Fibroblast of the conjunctiva (primary cell): ENCODE data around the gene TAS2R41.
"Not testable (repeated sequence)": the region's sequence is repeated elsewhere in the genome, so short reads cannot be mapped to it uniquely, and the experiment has no call there.

Source experiments
- DNase-seq: peaks from one replicate; pipeline ENCODE4 v3.0.0-alpha.2; 2010; ENCODE audit warnings: low read depth

Gene TAS2R41

GRCh38 chr7:143456992-143457793 lies 20.5 kb upstream of the TAS2R41 start:
- DNase-seq: no peak

DNA sequence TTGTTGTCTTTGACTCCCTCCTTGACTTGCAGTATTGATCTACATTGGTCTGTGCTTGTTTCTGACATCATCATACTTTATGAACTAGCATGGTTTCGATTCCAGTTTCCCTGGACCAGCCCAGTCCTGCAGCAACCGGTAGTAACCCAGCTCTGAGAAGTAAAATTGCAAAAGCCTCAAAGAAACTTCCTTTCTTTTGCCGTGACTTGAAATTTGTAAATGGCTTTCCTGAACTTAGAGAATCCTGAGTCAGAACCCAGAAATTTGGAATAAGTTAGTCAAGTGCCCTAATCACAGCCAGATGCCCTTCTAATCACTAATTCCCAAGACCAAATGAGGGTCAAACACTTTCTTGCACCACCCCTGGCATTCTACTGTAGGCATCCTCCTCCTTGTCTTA lies 19.4 kb upstream of the TAS2R41 start:
- DNase-seq: peak; percentile 13

GRCh38 chr7:143458681-143459080 lies 19.0 kb upstream of the TAS2R41 start:
- DNase-seq: no peak

- no peak for DNase-seq
Measured at GRCh38 chr7:143459359-143459758, 18.3 kb upstream of the TAS2R41 start.

GRCh38 chr7:143460271-143460979 lies 17.2 kb upstream of the TAS2R41 start:
- DNase-seq: no peak

- no peak for DNase-seq
Measured at GRCh38 chr7:143462045-143462444, 15.6 kb upstream of the TAS2R41 start.

- no peak for DNase-seq
Measured at GRCh38 chr7:143463556-143463955, 14.1 kb upstream of the TAS2R41 start.

GRCh38 chr7:143463957-143464356 lies 13.7 kb upstream of the TAS2R41 start:
- no peak for DNase-seq

DNA sequence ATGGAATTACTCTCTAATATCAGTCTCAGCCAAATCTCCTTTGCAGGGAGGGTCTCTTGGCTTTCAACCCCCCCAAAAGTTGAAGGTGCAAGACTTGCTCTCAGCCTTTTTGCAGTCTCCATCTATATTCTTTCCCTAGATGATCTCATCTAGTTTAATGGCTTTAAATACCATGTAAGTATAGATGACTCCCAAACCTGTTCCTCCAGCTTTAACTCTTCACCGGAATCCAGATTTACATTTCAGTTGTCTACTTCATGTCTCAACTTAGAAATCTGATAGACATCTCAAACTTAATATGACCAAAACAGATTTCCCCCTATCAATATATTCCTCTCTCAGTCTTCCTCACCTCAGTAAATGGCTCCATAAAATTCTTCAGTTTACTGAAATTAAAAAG lies 9.9 kb upstream of the TAS2R41 start:
- no peak for DNase-seq

DNA sequence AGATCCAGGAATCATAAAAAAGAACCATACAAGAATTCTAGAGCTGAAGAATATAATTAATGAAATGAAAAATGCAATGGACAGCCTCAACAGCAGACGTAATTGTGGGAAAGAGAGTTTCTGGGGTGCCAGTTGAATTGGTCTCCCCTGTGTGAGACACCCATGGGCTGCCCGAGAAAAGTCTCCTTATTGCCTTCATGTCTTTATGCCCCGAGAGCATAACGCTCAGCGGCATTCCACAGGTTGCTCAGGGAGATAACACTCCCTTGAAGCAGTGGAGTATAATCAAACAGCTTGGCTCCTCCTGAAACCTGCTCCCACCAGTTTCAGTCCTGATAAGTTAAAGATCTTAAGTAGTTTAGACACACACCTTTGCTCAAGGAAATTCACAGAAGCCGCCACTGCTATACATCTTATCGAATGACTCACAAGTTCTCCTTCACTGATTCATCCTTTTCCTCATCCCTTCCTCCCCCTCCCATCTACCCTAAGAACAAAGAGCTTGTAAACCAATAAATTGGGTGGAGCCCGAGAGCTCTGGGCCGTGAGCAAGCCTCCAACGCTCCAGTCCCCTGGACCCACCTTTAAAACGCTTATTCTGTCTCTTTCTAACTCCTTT lies 5.5 kb upstream of the TAS2R41 start:
- DNase-seq: not testable (repeated sequence)

GRCh38 chr7:143479055-143479766 lies 1.5 kb downstream of the TAS2R41 start:
- peak; percentile 45 for DNase-seq

DNA sequence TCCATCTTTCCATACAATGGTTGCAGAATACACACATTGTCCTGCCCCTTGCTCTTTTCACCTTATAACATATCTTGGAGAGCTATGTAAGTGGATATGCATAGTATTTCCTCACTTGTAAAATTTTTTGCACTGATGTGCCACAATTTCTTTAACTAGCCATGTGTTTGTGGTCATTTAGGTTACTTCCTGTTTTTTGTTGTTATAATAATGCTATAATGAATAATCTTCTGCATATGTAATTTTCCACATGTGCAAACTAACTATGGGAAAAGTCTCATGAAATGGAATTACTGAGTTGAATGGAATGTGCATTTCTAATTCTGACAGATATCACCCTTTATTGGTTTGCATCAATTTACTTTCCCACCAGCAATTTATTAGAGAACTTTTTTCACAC lies 2.8 kb downstream of the TAS2R41 start:
- no peak for DNase-seq

GRCh38 chr7:143484119-143484518 lies 6.4 kb downstream of the TAS2R41 start:
- no peak for DNase-seq

- no peak for DNase-seq
Measured at GRCh38 chr7:143485094-143485493, 7.4 kb downstream of the TAS2R41 start.

DNA sequence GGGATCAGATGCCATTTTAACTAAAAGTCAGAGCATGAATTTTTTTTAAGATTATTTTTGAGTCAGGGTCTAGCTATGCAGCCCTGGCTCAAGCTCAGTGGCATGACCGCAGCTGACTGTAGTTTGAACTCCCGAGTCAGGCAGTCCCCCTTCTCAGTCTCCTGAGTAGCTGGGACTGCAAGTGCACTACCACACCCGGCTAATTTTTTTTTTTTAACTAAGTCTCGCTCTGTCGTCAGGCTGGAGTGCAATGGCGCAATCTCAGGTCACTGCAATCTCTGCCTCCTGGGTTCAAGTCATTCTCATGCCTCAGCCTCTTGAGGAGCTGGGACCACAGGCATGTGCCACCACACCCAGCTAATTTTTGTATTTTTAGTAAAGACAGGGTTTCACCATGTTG lies 7.8 kb downstream of the TAS2R41 start:
- no peak for DNase-seq

GRCh38 chr7:143486266-143486665 lies 8.6 kb downstream of the TAS2R41 start:
- not testable (repeated sequence) for DNase-seq

DNA sequence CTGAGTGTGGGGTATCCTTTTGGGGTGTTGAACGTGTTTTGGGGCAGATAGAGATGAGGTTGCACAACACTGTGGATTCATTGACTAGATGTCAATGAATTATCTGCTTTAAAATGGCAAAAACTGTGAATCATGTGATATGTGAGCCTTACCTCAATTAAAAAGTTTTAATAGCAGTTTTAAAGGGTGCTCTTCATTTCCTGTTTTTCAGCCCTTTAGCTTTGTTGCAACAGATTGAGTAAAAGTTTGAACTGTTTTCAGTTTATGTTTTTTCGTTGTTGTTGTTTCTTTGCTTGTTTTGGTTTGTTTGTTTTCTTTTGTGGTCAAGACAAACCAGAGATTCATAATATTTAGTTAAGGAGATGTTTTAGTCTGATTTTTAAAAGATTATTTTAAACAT lies 9.4 kb downstream of the TAS2R41 start:
- no peak for DNase-seq

GRCh38 chr7:143487566-143487965 lies 9.9 kb downstream of the TAS2R41 start:
- DNase-seq: no peak

GRCh38 chr7:143490717-143491306 lies 13.1 kb downstream of the TAS2R41 start:
- no peak for DNase-seq

- peak; percentile 51 for DNase-seq
Measured at GRCh38 chr7:143492043-143492471, 14.4 kb downstream of the TAS2R41 start.

DNA sequence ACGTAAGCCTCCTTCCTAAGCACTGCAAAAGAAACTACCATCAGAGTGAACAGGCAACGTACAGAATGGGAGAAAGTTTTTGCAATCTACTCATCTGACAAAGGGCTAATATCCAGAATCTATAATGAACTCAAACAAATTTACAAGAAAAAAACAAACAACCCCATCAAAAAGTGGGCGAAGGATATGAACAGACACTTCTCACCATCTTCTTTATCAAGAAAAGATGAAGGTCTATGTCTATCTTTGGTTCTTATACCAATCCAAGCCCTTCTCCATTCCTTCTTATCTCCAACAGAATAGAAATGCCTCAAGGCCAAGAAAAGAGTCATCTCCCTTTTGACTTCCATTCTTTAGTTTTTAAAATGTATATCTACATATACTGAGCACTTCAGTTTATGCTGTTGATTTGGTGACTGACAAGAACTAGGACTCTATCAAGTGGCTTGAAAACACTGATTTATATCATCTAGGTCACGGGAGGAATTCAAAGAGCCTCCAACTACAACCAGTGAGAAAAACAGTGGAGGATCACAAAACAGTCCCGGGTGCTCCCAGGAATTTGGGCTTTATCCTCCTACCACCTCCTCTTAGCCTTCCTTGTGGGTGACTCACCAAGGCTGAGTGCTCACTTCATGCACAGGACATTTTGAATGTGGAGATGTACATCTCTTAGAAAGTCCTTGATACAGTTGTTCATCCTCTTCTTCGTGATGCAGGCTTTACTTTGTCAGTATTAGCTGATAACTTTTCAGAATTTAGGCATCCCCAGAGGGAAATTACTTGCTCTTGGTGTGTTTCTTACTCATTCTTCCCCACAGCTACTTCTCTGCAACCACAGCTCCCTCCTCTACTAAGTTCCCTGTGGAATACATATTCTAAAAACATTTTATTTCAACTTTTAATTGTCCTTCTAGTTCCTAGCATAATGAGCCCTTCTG lies 15.4 kb downstream of the TAS2R41 start:
- DNase-seq: no peak
